Endothelial cell of umbilical vein (primary cell): ENCODE data around the gene CLDN6. TPM values are rescaled to one million over a fixed set of nuclear protein-coding genes. Genes with fewer than 3 reads are reported as not detected.

Source experiments
- BruUV-seq: library from RNA; stranded (reverse); fragments of 400-500 nt; replicated peaks from 2 replicates; lab custom pipeline; 2021; lab: Mats Ljungman, UMichigan
- CTCF ChIA-PET: fragments of 300-600, 350-600 bp; sonication (Branson Sonifier 250); formaldehyde crosslinking; loops from one replicate; lab custom pipeline; 2021; ENCODE audit warnings: antibody characterized with exemption, inconsistent platforms; lab: Charles Lee
- POLR2A ChIA-PET: fragments of 300-600, 350-600 bp; sonication (Branson Sonifier 250); formaldehyde crosslinking; loops from one replicate; lab custom pipeline; 2021; ENCODE audit warnings: antibody characterized with exemption, inconsistent platforms; lab: Charles Lee
- DNase-seq: peaks from one replicate; pipeline ENCODE4 v3.0.0-alpha.2; 2011; ENCODE audit warnings: low read depth, low spot score
- FAIRE-seq: peaks from 2 replicates; lab custom pipeline; 2011; peaks lifted over from hg19 to GRCh38; lab: Jason Lieb, UNC
- H2AFZ ChIP-seq: 2 replicates; pipeline ENCODE4 v1.6.0; 2012; ENCODE audit warnings: low read depth, low read length, control low read depth, inconsistent platforms
- H3K27ac ChIP-seq: 2 replicates; pipeline ENCODE4 v1.5.1; 2011; ENCODE audit warnings: low read depth, mild to moderate bottlenecking, control low read depth, low read length, moderate library complexity; ENCODE audit not compliant: insufficient read depth
- H3K27me3 ChIP-seq, 2 experiments: 2 replicates each; pipeline versions ENCODE4 v1.6.0 to v1.6.1; 2011; ENCODE audit warnings: low read length in 2 of 2, mixed read lengths in 1 of 2; ENCODE audit not compliant: control insufficient read depth in 2 of 2, insufficient read depth in 2 of 2
- H3K36me3 ChIP-seq, 2 experiments: 2 replicates in 1 of 2; 3 replicates in 1 of 2; pipeline ENCODE4 v1.5.1; 2011; ENCODE audit warnings: low read length in 2 of 2, mild to moderate bottlenecking in 1 of 2, moderate library complexity in 1 of 2; ENCODE audit not compliant: control insufficient read depth in 2 of 2, insufficient read depth in 2 of 2; ENCODE audit errors: extremely low read depth in 1 of 2
- H3K4me1 ChIP-seq: 3 replicates; pipeline ENCODE4 v1.5.1; 2011; ENCODE audit warnings: mild to moderate bottlenecking, low read length; ENCODE audit not compliant: control insufficient read depth, insufficient read depth; ENCODE audit errors: extremely low read depth
- H3K4me2 ChIP-seq: 2 replicates; pipeline ENCODE4 v1.6.1; 2011; ENCODE audit warnings: low read length, control low read depth, mixed read lengths; ENCODE audit not compliant: insufficient read depth
- H3K4me3 ChIP-seq, 3 experiments: fragments of 200-600 bp in 1 of 3; sonication (generic), shearing (Covaris generic) in 1 of 3; replicated peaks in 1 of 3; 2 replicates each; pipeline ENCODE4 v1.5.1; 2011 to 2016; ENCODE audit warnings: control low read depth in 3 of 3, low read length in 3 of 3, mild to moderate bottlenecking in 2 of 3, inconsistent platforms in 1 of 3, low read depth in 1 of 3, moderate library complexity in 1 of 3; ENCODE audit not compliant: insufficient read depth in 1 of 3
- H3K79me2 ChIP-seq: 2 replicates; pipeline ENCODE4 v1.6.0; 2012; ENCODE audit warnings: low read length, inconsistent platforms; ENCODE audit not compliant: control insufficient read depth, insufficient read depth
- H3K9ac ChIP-seq: replicated peaks from 2 replicates; pipeline ENCODE3; 2011; ENCODE audit warnings: low read length, control low read depth; ENCODE audit not compliant: insufficient read depth; ENCODE audit errors: extremely low read depth
- H3K9me1 ChIP-seq: replicated peaks from 3 replicates; pipeline ENCODE4 v1.6.0; 2011; ENCODE audit warnings: mild to moderate bottlenecking, low read length; ENCODE audit not compliant: control insufficient read depth, insufficient read depth; ENCODE audit errors: extremely low read depth
- H3K9me3 ChIP-seq: replicated peaks from 2 replicates; pipeline ENCODE4 v1.5.1; 2012; ENCODE audit warnings: low read length, inconsistent platforms; ENCODE audit not compliant: control insufficient read depth, insufficient read depth
- H4K20me1 ChIP-seq: replicated peaks from 2 replicates; pipeline ENCODE3; 2011; ENCODE audit warnings: mild to moderate bottlenecking, low read length; ENCODE audit not compliant: control insufficient read depth, insufficient read depth; ENCODE audit errors: extremely low read depth
- CTCF ChIP-seq, 2 donors: IDR thresholded peaks; 1 replicate in 1 of 2; 2 replicates in 1 of 2; pipeline ENCODE4 v1.5.1; 2011; ENCODE audit warnings: low read length in 2 of 2, mild to moderate bottlenecking in 2 of 2, moderate library complexity in 2 of 2, control low read depth in 1 of 2, inconsistent platforms in 1 of 2, low read depth in 1 of 2; ENCODE audit not compliant: insufficient read depth in 1 of 2; ENCODE audit errors: extremely low read depth in 1 of 2
- EZH2 ChIP-seq: IDR thresholded peaks from 2 replicates; pipeline ENCODE4 v1.6.1; 2012; ENCODE audit warnings: borderline replicate concordance, low read depth, mild to moderate bottlenecking, moderate library complexity, low read length, inconsistent platforms; ENCODE audit not compliant: severe bottlenecking
- FOS ChIP-seq: IDR thresholded peaks from 2 replicates; pipeline ENCODE4 v1.6.1; 2011; ENCODE audit warnings: mild to moderate bottlenecking, low read length, moderate library complexity, borderline replicate concordance; ENCODE audit not compliant: insufficient read depth
- GATA2 ChIP-seq: IDR thresholded peaks from 2 replicates; pipeline ENCODE4 v1.7.0; 2011; ENCODE audit warnings: low read depth, mild to moderate bottlenecking, moderate library complexity, mixed read lengths, low read length; ENCODE audit not compliant: insufficient read length, insufficient read depth
- JUN ChIP-seq: IDR thresholded peaks from 2 replicates; pipeline ENCODE4 v1.6.1; 2011; ENCODE audit warnings: borderline replicate concordance, low read depth; ENCODE audit not compliant: insufficient read length, insufficient read depth
- MAX ChIP-seq: IDR thresholded peaks from 2 replicates; pipeline ENCODE4 v1.6.1; 2011; ENCODE audit not compliant: insufficient read depth, insufficient read length
- MYC ChIP-seq: IDR thresholded peaks from one replicate; pipeline ENCODE4 v1.6.1; 2011; ENCODE audit warnings: mild to moderate bottlenecking, low read depth, low read length
- POLR2A ChIP-seq: IDR thresholded peaks from 2 replicates; pipeline ENCODE4 v1.6.1; 2012; ENCODE audit warnings: low read depth, mild to moderate bottlenecking, control low read depth, low read length
- POLR2AphosphoS5 ChIP-seq: IDR thresholded peaks from 2 replicates; pipeline ENCODE4 v1.6.1; 2012; ENCODE audit warnings: low read depth, mild to moderate bottlenecking, control low read depth, low read length, moderate library complexity; ENCODE audit not compliant: insufficient read depth
- dilution Hi-C: fragments of 300-500 bp; cut with MboI; formaldehyde crosslinking; loops from one replicate; pipeline ENCODE4 v1.15.0; 2019; ENCODE audit warnings: low sequenced_read_pairs; ENCODE audit not compliant: extremely low pct_ligation_motif_present
- intact Hi-C: fragments of 100-400 bp; cut with micrococcal nuclease; formaldehyde crosslinking; loops from one replicate; pipeline ENCODE4 v1.10.0; 2022
- polyA plus RNA-seq, 4 experiments: library from polyadenylated mRNA; depleted of rRNA in 3 of 4; stranded (reverse) in 3 of 4; unstranded in 1 of 4; fragments of >200 nt; gene quantifications; 2 replicates each; pipeline versions ENCODE4 v1.2.1 to v1.2.3, GENCODE V29; 2011 to 2012; ENCODE audit warnings: missing spikeins in 1 of 4
- total RNA-seq: library from RNA; stranded (reverse); gene quantifications from 2 replicates; pipeline ENCODE4 v1.2.3, GENCODE V29; 2021

The CLDN6 gene
- total and polyA plus RNA-seq, 2 donors (not counting 3 experiments of a cell fraction or from before 2014, with no cell fraction given), result 0.28 TPM; not detected in 1

- ChIA-PET POLR2A (no interaction called here), CTCF (interaction anchor here (1.0 kb wide), 1 partner anchor 50 kb away, joined by 3 read pairs; no protein-coding TSS in a partner anchor)
- H2AFZ ChIP-seq, result no peak overlapping the region
- intact Hi-C loops (no loop called here), dilution Hi-C loops (no loop called here)
- no peaks in the 10 kb centered on the region for H3K27me3 ChIP-seq
- no peak overlapping the region for H3K4me2 ChIP-seq
- DNase-seq (no peak), FAIRE-seq (no peak)
- H3K4me1 ChIP-seq, result peaks cover 10% of the 10 kb centered on the region
- peaks cover 0 to 2% of the 10 kb centered on the region in 2 experiments for H3K36me3 ChIP-seq
- peaks cover 5% of the 10 kb centered on the region for H3K79me2 ChIP-seq
- BruUV-seq, result no TSS peak
- H3K4me3 ChIP-seq, result no peak overlapping the region
- no peak overlapping the region for H3K27ac ChIP-seq
- H4K20me1 ChIP-seq, result no peaks in the 10 kb centered on the region
- H3K9me1 ChIP-seq, result no peaks in the 10 kb centered on the region
- no peaks in the 10 kb centered on the region for H3K9me3 ChIP-seq
- TF ChIP-seq GATA2, result no peak
- TF ChIP-seq FOS, result no peak
- no peak for TF ChIP-seq CTCF (IDR thresholded peaks at IDR 0.05; ENCODE audit: extremely low read depth in 1 of 2, insufficient read depth in 1 of 2, low read depth in 1 of 2, low read length in 2 of 2)
- no peak for TF ChIP-seq POLR2AphosphoS5
- no peak for TF ChIP-seq JUN
- TF ChIP-seq POLR2A, result no peak
- TF ChIP-seq MAX, result no peak
- no peak for TF ChIP-seq MYC
- TF ChIP-seq EZH2, result no peak
- H3K9ac ChIP-seq, result no peak overlapping the region
Measured at GRCh38 chr16:2977440-2977839, 40.5 kb downstream of the CLDN6 start.
